PC-3 (cell line): ENCODE results near the gene YPEL3. TPM values are rescaled to one million over a fixed set of nuclear protein-coding genes. Genes with fewer than 3 reads are reported as not detected.

Experiments
- ATAC-seq: fragments of 200-7000 bp; cut with Tn5 transposase; 2 replicates; pipeline ENCODE4 v1.9.1; 2020; ENCODE audit warnings: mild to moderate bottlenecking, moderate library complexity
- BruUV-seq: library from RNA; stranded (reverse); fragments of 400-500 nt; replicated peaks from 2 replicates; lab custom pipeline; 2021; lab: Mats Ljungman, UMichigan
- CTCF ChIA-PET: fragments of 300-600 bp; sonication (Branson Sonifier 250); formaldehyde crosslinking; loops from one replicate; lab custom pipeline; 2022; ENCODE audit warnings: antibody characterized with exemption; lab: Charles Lee
- POLR2A ChIA-PET: fragments of 300-600 bp; sonication (Branson Sonifier 250); formaldehyde crosslinking; loops from one replicate; lab custom pipeline; 2022; ENCODE audit warnings: antibody characterized with exemption; ENCODE audit not compliant: unreplicated experiment; lab: Charles Lee
- DNase-seq: peaks from one replicate; pipeline ENCODE4 v3.0.0-alpha.2; 2015
- H2AFZ ChIP-seq: fragments of 300-600 bp; sonication (generic); 2 replicates; pipeline ENCODE4 v1.6.0; 2016; ENCODE audit warnings: antibody characterized with exemption, low read length
- H3F3A ChIP-seq: fragments of 300-600 bp; sonication (generic); one replicate; pipeline ENCODE4 v1.6.0; 2017; ENCODE audit warnings: antibody characterized with exemption, low read length, control low read depth, mild to moderate bottlenecking; ENCODE audit not compliant: unreplicated experiment
- H3K27ac ChIP-seq: fragments of 300-600 bp; sonication (generic); 2 replicates; pipeline ENCODE4 v1.5.1; 2016; ENCODE audit warnings: mild to moderate bottlenecking, low read length
- H3K27me3 ChIP-seq: fragments of 300-600 bp; sonication (generic); 2 replicates; pipeline ENCODE4 v1.6.1; 2016; ENCODE audit warnings: low read length, mixed read lengths
- H3K36me3 ChIP-seq: fragments of 300-600 bp; sonication (generic); 2 replicates; pipeline ENCODE4 v1.6.1; 2016; ENCODE audit warnings: low read depth, mixed run types, low read length, mixed read lengths
- H3K4me1 ChIP-seq: fragments of 300-600 bp; sonication (generic); 2 replicates; pipeline ENCODE4 v1.5.1; 2016; ENCODE audit warnings: low read length; ENCODE audit not compliant: insufficient read depth
- H3K4me2 ChIP-seq: fragments of 300-600 bp; sonication (generic); 2 replicates; pipeline ENCODE4 v1.6.0; 2016; ENCODE audit warnings: low read length
- H3K4me3 ChIP-seq: fragments of 300-600 bp; sonication (generic); 2 replicates; pipeline ENCODE4 v1.5.1; 2016; ENCODE audit warnings: mild to moderate bottlenecking, low read length, mixed read lengths
- H3K79me2 ChIP-seq: fragments of 300-600 bp; sonication (generic); 2 replicates; pipeline ENCODE4 v1.6.1; 2017; ENCODE audit warnings: low read length, mixed read lengths
- H3K9ac ChIP-seq: fragments of 300-600 bp; sonication (generic); 2 replicates; pipeline ENCODE4 v1.6.0; 2016; ENCODE audit warnings: mild to moderate bottlenecking, low read length
- H3K9me2 ChIP-seq: fragments of 300-600 bp; sonication (generic); replicated peaks from 2 replicates; pipeline ENCODE4 v1.6.1; 2016; ENCODE audit warnings: mixed run types, low read length, mixed read lengths
- H3K9me3 ChIP-seq: fragments of 300-600 bp; sonication (generic); 2 replicates; pipeline ENCODE4 v1.6.1; 2016; ENCODE audit warnings: low read length, mixed read lengths
- H4K20me1 ChIP-seq: fragments of 300-600 bp; sonication (generic); 2 replicates; pipeline ENCODE4 v1.6.1; 2016; ENCODE audit warnings: low read length, mixed read lengths
- CTCF ChIP-seq: fragments of 300-600 bp; sonication (generic); conservative IDR thresholded peaks from 2 replicates; pipeline ENCODE4 v1.5.1; 2017; ENCODE audit warnings: antibody characterized with exemption, low read depth, mild to moderate bottlenecking, low read length
- EZH2 ChIP-seq: fragments of 300-600 bp; sonication (generic); IDR thresholded peaks from one replicate; pipeline ENCODE4 v1.6.1; 2017; ENCODE audit warnings: antibody characterized with exemption, mild to moderate bottlenecking, low read length; ENCODE audit not compliant: unreplicated experiment
- EZH2phosphoT487 ChIP-seq: fragments of 300-600 bp; sonication (generic); IDR thresholded peaks from 2 replicates; pipeline ENCODE4 v1.6.1; 2018; ENCODE audit warnings: mild to moderate bottlenecking, antibody characterized with exemption, low read length, borderline replicate concordance
- intact Hi-C: fragments of 100-400 bp; cut with micrococcal nuclease; formaldehyde crosslinking; loops from 2 replicates; pipeline ENCODE4 v1.9.0; 2023
- total RNA-seq: library from RNA; depleted of rRNA; stranded (reverse); fragments of >200 nt; gene quantifications from 2 replicates; pipeline ENCODE4 v1.2.3, GENCODE V29; 2014

YPEL3 gene
- total RNA-seq, 1 experiment from 2014 or later = 7.7 TPM

- Histone ChIP-seq H3K27ac (no peak overlapping the region), H3K79me2 (peaks cover 25% of the 10 kb centered on the region), H2AFZ (no peak overlapping the region), H3K4me1 (peaks cover 5% of the 10 kb centered on the region), H3K4me3 (no peak overlapping the region), H3K27me3 (no peaks in the 10 kb centered on the region), H3K4me2 (no peak overlapping the region), H3K9me3 (no peaks in the 10 kb centered on the region), H4K20me1 (0 out of 2 replicates have a peak, but pooled peaks cover 4% of the 10 kb centered on the region), H3K9me2 (no peaks in the 10 kb centered on the region), H3F3A (no peaks in the 10 kb centered on the region), H3K36me3 (peaks cover 10% of the 10 kb centered on the region; the same call in 1 of the 2 replicates), H3K9ac (no peak overlapping the region)
- no TSS peak for BruUV-seq
- peak; percentile 44 for TF ChIP-seq CTCF
- no peak for TF ChIP-seq EZH2
- DNase-seq (no peak), ATAC-seq (no peak)
- intact Hi-C loops = no loop called here
- ChIA-PET POLR2A (no interaction called here), CTCF (no interaction called here)
Observed at GRCh38 chr16:30082545-30083090, 13.4 kb downstream of the YPEL3 start.

GRCh38 chr16:30079480-30079879, 16.5 kb downstream of the YPEL3 start:
- no peak overlapping the region for H3K27ac ChIP-seq
- H3K4me2 ChIP-seq = no peak overlapping the region
- no peak overlapping the region for H3K9ac ChIP-seq
- ATAC-seq = no peak
- no peak for TF ChIP-seq EZH2phosphoT487
- no peak for TF ChIP-seq EZH2
- TF ChIP-seq CTCF = no peak
- H3K9me2 ChIP-seq = no peaks in the 10 kb centered on the region
- H3K4me1 ChIP-seq = peaks cover 17% of the 10 kb centered on the region
- no peak overlapping the region for H3K4me3 ChIP-seq
- peaks cover 10% of the 10 kb centered on the region; the same call in 1 of the 2 replicates for H3K36me3 ChIP-seq
- H4K20me1 ChIP-seq = 0 out of 2 replicates have a peak, but pooled peaks cover 4% of the 10 kb centered on the region
- H3F3A ChIP-seq = peaks cover 6% of the 10 kb centered on the region
- H2AFZ ChIP-seq = no peak overlapping the region
- DNase-seq = no peak
- POLR2A ChIA-PET = no interaction called here
- no peaks in the 10 kb centered on the region for H3K27me3 ChIP-seq
- H3K9me3 ChIP-seq = no peaks in the 10 kb centered on the region
- BruUV-seq = no TSS peak
- CTCF ChIA-PET = no interaction called here
- intact Hi-C loops = no loop called here
- peaks cover 44% of the 10 kb centered on the region for H3K79me2 ChIP-seq

GRCh38 chr16:30078744-30079143, 17.3 kb downstream of the YPEL3 start:
- peaks cover 10% of the 10 kb centered on the region; the same call in 1 of the 2 replicates for H3K36me3 ChIP-seq
- ATAC-seq (no peak), DNase-seq (no peak)
- H3K9ac ChIP-seq = no peak overlapping the region
- no peak overlapping the region for H3K4me3 ChIP-seq
- H4K20me1 ChIP-seq = 0 out of 2 replicates have a peak, but pooled peaks cover 4% of the 10 kb centered on the region
- TF ChIP-seq CTCF (no peak), EZH2 (no peak), EZH2phosphoT487 (no peak)
- H3K9me3 ChIP-seq = no peaks in the 10 kb centered on the region
- H3K4me2 ChIP-seq = no peak overlapping the region
- POLR2A ChIA-PET = no interaction called here
- peaks cover 6% of the 10 kb centered on the region for H3F3A ChIP-seq
- H3K79me2 ChIP-seq = peaks cover 44% of the 10 kb centered on the region
- H3K9me2 ChIP-seq = no peaks in the 10 kb centered on the region
- no peak overlapping the region for H2AFZ ChIP-seq
- BruUV-seq = no TSS peak
- H3K27ac ChIP-seq = no peak overlapping the region
- peaks cover 17% of the 10 kb centered on the region for H3K4me1 ChIP-seq
- H3K27me3 ChIP-seq = no peaks in the 10 kb centered on the region
- CTCF ChIA-PET = no interaction called here
- intact Hi-C loops = no loop called here
